Fibroblast of skin of right biceps (primary cell): ENCODE results near the gene ZNF143.

Experiments used
- DNase-seq: peaks from one replicate; pipeline ENCODE4 v3.0.0-alpha.2; 2013

Gene ZNF143

GRCh38 chr11:9550191-9550628 is 89.4 kb downstream of the ZNF143 start:
- DNase-seq, result no peak

DNA sequence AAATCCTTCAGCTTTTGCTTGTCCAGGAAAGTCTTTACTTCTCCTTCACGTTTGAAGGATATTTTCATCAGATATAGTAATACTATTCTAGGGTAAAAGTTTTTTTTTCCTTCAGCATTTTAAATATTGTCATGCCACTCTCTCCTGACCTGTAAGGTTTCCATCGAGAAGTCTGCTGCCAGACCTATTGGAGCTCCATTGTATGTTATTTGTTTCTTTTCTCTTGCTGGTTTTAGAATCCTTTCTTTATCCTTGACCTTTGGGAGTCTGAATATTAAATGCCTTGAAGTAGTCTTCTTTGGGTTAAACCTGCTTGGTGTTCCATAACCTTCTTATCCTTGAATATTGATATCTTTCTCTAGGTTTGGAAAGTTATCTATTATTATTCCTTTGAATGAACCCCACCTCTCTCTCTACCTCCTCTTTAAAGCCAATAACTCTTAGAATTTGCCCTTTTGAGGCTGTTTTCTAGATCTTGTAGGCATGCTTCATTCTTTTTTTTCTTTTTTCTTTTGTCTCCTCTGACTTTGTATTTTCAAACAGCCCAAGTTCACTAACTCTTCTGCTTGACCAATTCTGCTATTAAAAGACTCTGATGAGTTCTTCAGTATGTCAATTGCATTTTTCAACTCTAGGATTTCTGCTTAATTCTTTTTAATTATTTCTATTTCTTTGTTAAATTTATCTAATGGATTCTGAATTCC is 100.6 kb downstream of the ZNF143 start:
- DNase-seq, result no peak

DNA sequence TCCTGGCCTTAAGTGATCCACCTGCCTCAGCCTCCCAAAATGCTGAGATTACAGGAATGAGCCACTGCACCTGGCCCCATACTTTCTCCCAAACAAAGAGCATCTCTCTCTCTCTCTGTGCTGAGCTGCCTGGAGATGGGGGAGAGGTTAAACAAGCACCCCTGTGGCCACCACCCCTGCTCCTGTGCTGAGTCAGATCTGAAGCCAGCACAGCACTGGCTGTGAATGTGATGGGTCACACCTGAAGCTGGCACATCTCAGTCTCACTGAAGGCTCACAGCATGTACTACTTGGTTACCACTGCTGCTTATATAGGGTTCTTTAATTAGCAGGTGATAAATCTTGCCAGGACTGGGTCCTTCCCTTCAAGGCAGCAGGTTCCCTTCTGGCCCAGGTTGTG is 101.9 kb downstream of the ZNF143 start:
- DNase-seq, result no peak

DNA sequence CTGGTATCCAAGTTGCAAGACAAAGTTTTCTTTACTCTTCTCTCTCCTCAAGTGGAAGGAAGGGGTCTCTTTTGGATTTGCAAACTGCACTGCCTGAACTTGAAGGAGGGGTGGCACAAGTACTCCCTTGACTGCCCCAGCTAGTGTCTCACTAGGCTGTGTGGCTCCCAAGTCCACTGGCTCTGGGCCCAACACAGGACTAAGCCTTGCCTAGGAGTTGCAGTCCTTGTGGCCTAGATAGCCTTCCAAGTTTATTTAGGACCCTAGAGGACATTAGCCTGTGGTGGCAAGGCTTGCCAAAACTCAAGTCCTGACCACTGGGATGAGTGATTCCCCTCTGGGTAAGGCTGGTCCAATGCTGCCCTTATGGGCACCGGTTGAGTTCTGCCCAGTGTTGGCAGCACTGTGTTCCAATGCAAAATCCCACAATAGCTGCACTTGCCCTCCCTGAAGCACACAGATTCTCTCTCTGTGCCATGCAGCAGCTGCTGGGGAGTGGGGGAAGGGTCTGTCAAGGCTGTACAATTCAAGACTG is 102.5 kb downstream of the ZNF143 start:
- DNase-seq, result no peak

- DNase-seq, result peak; percentile 100
Observed at GRCh38 chr11:9565822-9566560, 105.2 kb downstream of the ZNF143 start.

- peak; percentile 50 for DNase-seq
Observed at GRCh38 chr11:9566561-9567063, 105.8 kb downstream of the ZNF143 start.

GRCh38 chr11:9567401-9567800 is 106.6 kb downstream of the ZNF143 start:
- no peak for DNase-seq

DNA sequence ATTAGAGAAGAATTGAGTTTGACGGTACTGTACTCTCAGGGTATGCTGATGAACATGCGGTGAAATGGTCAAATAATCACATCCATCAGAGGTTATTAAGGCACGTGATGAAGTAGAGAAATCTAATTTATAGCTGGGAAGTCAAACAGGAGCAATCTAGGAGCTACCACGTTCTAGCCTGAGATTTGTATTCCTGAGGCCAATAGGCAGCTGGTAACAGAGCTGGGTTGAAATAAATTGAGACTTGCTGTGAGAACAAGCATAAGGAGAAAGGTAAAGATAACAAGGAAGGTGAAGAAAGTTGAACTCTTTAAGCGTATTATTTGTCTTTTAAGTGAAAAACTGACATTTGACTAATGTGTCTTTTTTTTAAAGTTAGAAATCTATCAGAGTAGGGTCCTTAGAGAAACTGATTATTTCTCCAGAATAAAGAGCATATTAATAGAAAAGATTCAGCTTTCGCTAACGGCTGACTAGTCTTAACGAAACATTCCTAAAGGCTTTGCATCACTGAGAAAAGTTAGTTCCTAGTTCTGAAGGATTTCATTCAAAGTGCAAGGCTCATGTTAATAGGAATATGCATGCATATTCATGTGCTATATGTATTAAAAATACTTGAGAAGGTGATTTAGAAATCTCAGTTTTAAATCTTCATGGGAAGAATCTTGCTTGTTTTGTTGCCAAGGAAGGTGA is 107.5 kb downstream of the ZNF143 start:
- no peak for DNase-seq

GRCh38 chr11:9568854-9569587 is 108.2 kb downstream of the ZNF143 start:
- peak; percentile 91 for DNase-seq

DNA sequence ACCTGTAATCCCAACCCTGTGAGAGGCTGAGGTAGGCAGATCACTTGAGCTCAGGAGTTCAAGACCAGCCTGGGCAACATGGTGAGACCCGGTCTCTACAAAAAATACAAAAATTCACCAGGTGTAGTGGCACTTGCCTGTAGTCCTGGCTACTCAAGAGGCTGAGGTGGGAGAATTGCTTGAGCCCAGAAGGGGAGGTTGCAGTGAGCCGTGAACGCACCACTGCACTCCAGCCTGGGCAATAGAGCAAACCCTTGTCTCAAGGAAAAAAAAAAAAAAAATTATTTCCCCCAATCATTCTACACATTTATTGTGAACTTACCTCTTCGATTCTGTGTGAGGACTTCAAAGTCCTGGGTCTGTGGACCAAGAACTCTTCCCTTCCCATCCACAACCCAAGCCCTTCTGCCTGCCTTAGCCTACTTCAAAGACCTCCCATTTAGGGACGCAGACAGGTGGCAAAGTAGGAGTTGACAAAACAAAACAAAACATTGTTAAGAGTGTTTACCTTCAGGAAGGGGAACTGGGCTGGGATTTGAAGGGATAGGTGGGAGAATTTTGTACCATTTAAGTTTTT is 108.9 kb downstream of the ZNF143 start:
- DNase-seq, result no peak

- DNase-seq, result no peak
Observed at GRCh38 chr11:9570313-9571025, 109.7 kb downstream of the ZNF143 start.

GRCh38 chr11:9571071-9571762 is 110.4 kb downstream of the ZNF143 start:
- DNase-seq, result no peak

GRCh38 chr11:9571763-9572115 is 110.9 kb downstream of the ZNF143 start:
- no peak for DNase-seq

DNA sequence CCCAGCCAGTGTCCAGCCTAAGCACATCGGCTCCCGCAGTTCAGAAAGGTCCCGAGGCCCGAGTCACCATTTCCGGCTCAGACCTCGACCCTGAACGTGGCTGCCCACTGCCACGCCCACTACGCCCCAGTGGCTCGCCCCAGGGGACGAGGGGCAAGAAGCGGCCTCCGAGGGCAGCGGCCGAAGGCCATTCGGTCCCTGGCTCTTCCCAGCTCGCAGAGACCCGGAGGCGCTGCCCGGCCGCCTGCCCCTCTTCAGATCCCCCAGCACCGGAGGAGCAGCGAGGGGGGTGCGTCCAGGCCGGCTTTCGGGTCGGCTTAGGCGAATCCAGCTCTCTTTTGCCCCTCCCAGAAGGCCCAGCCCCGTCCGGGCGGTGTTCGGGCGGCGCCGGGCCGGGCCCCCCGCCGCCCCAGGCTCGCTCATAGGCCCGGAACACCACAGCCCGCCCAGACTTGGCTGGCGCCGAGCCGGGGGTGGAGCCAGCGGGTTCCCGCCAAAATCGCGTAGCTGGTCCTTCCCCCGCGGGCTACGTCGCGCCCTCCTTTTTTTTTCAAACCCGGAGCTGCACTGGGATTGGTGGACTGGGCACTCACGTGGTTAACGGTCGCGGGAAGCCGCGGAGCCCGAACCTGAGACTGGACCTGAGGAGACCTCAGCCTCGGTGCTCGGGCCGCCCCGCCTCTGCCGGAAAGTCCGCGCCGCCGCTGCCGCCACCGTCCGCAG is 112.4 kb downstream of the ZNF143 start, which contains the start of gene WEE1:
TSS of gene WEE1 (plus strand) at position 619 of the 723 bp plus-strand sequence. CDS start 264 bp downstream, outside the sequence.
- DNase-seq, result peak; percentile 99

DNA sequence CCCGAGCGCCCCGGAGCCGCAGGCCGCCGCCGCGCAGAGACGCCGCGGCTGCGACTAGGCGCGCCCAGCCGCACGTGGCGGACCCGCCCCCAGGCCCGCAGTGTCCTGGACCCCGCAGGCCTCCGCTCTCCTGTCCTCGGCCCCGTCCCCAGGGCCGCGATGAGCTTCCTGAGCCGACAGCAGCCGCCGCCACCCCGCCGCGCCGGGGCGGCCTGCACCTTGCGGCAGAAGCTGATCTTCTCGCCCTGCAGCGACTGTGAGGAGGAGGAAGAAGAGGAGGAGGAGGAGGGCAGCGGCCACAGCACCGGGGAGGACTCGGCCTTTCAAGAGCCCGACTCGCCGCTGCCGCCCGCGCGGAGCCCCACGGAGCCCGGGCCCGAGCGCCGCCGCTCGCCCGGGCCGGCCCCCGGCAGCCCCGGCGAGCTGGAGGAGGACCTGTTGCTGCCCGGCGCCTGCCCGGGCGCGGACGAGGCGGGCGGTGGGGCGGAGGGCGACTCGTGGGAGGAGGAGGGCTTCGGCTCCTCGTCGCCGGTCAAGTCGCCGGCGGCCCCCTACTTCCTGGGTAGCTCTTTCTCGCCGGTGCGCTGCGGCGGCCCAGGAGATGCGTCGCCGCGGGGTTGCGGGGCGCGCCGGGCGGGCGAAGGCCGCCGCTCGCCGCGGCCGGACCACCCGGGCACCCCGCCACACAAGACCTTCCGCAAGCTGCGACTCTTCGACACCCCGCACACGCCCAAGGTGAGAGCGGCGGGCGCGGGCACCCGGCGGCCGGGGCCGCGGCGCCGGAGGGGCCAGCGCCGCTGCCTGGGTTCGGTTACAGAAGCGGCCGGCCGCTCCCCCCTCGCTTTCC is 113.2 kb downstream of the ZNF143 start:
- DNase-seq, result no peak

- DNase-seq, result no peak
Observed at GRCh38 chr11:9574622-9575259, 113.9 kb downstream of the ZNF143 start.

- DNase-seq, result peak; percentile 79
Observed at GRCh38 chr11:9575260-9576240, 114.7 kb downstream of the ZNF143 start.
